SK-N-SH (cell line): ENCODE data around the gene PLCB1.

Experiments
- CHD2 ChIP-seq: fragments of 150-350 bp; IDR thresholded peaks from 2 replicates; pipeline ENCODE4 v1.6.1; 2018; ENCODE audit warnings: low read length; ENCODE audit not compliant: partially characterized antibody
- CTCF ChIP-seq: fragments of 200-600 bp; sonication (generic); IDR thresholded peaks from 2 replicates; pipeline ENCODE4 v1.6.1; 2017; ENCODE audit warnings: antibody characterized with exemption, mild to moderate bottlenecking, moderate library complexity
- EZH2phosphoT487 ChIP-seq: fragments of 200-600 bp; sonication (generic); IDR thresholded peaks from 2 replicates; pipeline ENCODE4 v1.6.1; 2017; ENCODE audit warnings: low read depth, mixed run types, mild to moderate bottlenecking, antibody characterized with exemption, moderate library complexity, borderline replicate concordance
- GATA2 ChIP-seq: sonication (generic); formaldehyde crosslinking; IDR thresholded peaks from 2 replicates; pipeline ENCODE4 v1.5.0; 2020; ENCODE audit warnings: mild to moderate bottlenecking, missing genetic modification reagents
- POLR2AphosphoS5 ChIP-seq: IDR thresholded peaks from 2 replicates; pipeline ENCODE4 v1.6.1; 2012; ENCODE audit warnings: low read depth, low read length
- RXRA ChIP-seq: IDR thresholded peaks from 2 replicates; pipeline ENCODE4 v1.4.0; 2012; ENCODE audit warnings: low read depth, mild to moderate bottlenecking, borderline replicate concordance
- USF2 ChIP-seq: fragments of 150-350 bp; IDR thresholded peaks from 2 replicates; pipeline ENCODE4 v1.6.1; 2017; ENCODE audit warnings: antibody characterized with exemption, low read length, low read depth, borderline replicate concordance
- YY1 ChIP-seq: IDR thresholded peaks from 2 replicates; pipeline ENCODE4 v1.4.0; 2012; ENCODE audit warnings: low read depth, mild to moderate bottlenecking
- TF ChIP-seq, protein P1 (sequence below): IDR thresholded peaks from 2 replicates; pipeline ENCODE4 v1.6.1; 2012; ENCODE audit warnings: mild to moderate bottlenecking, low read depth, low read length, moderate library complexity
- TF ChIP-seq, protein P2 (sequence below): IDR thresholded peaks from 2 replicates; pipeline ENCODE4 v1.4.0; 2012; ENCODE audit warnings: low read depth
- TF ChIP-seq, protein P3 (sequence below): IDR thresholded peaks from 2 replicates; pipeline ENCODE4 v1.4.0; 2012; ENCODE audit warnings: low read depth, borderline replicate concordance

DNA sequence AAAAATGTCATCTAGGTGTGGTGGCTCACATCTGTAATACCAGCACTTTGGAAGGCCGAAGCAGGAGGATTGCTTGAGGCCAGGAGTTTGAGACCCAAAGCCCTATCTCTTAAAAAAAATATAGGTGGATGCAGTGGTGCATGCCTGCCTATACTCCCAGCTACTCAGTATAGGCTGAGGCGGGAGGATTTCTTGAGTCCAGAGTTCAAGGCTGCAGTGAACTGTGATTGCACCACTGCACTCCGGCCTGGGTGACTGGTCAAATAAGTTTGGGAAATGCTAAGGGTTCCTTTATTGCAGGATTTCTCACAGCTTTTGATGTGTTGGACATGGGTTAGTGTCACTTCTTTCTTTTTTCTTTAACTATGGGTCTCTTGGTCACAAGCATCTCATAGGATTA lies 261.3 kb downstream of the PLCB1 start:
- no peak for TF ChIP-seq CTCF
- TF ChIP-seq CHD2, result no peak
- TF ChIP-seq, protein P1, sequence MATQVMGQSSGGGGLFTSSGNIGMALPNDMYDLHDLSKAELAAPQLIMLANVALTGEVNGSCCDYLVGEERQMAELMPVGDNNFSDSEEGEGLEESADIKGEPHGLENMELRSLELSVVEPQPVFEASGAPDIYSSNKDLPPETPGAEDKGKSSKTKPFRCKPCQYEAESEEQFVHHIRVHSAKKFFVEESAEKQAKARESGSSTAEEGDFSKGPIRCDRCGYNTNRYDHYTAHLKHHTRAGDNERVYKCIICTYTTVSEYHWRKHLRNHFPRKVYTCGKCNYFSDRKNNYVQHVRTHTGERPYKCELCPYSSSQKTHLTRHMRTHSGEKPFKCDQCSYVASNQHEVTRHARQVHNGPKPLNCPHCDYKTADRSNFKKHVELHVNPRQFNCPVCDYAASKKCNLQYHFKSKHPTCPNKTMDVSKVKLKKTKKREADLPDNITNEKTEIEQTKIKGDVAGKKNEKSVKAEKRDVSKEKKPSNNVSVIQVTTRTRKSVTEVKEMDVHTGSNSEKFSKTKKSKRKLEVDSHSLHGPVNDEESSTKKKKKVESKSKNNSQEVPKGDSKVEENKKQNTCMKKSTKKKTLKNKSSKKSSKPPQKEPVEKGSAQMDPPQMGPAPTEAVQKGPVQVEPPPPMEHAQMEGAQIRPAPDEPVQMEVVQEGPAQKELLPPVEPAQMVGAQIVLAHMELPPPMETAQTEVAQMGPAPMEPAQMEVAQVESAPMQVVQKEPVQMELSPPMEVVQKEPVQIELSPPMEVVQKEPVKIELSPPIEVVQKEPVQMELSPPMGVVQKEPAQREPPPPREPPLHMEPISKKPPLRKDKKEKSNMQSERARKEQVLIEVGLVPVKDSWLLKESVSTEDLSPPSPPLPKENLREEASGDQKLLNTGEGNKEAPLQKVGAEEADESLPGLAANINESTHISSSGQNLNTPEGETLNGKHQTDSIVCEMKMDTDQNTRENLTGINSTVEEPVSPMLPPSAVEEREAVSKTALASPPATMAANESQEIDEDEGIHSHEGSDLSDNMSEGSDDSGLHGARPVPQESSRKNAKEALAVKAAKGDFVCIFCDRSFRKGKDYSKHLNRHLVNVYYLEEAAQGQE, result no peak
- TF ChIP-seq YY1, result no peak
- TF ChIP-seq, protein P2, sequence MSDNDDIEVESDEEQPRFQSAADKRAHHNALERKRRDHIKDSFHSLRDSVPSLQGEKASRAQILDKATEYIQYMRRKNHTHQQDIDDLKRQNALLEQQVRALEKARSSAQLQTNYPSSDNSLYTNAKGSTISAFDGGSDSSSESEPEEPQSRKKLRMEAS, result no peak
- TF ChIP-seq POLR2AphosphoS5, result no peak
- no peak for TF ChIP-seq GATA2 (CRISPR knock-in tag)
- TF ChIP-seq, protein P3, sequence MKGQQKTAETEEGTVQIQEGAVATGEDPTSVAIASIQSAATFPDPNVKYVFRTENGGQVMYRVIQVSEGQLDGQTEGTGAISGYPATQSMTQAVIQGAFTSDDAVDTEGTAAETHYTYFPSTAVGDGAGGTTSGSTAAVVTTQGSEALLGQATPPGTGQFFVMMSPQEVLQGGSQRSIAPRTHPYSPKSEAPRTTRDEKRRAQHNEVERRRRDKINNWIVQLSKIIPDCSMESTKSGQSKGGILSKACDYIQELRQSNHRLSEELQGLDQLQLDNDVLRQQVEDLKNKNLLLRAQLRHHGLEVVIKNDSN, result no peak
- TF ChIP-seq USF2, result no peak
- no peak for TF ChIP-seq RXRA
- TF ChIP-seq EZH2phosphoT487, result no peak
